ENCODE data around the gene HELT. TPM values are rescaled to one million over a fixed set of nuclear protein-coding genes. Genes with fewer than 3 reads are reported as not detected.
"Not testable (repeated sequence)": the region's sequence is repeated elsewhere in the genome, so short reads cannot be mapped to it uniquely, and the experiment has no call there.

HELT gene
- total RNA-seq, 1 donor from 2014 or later = not detected

DNA sequence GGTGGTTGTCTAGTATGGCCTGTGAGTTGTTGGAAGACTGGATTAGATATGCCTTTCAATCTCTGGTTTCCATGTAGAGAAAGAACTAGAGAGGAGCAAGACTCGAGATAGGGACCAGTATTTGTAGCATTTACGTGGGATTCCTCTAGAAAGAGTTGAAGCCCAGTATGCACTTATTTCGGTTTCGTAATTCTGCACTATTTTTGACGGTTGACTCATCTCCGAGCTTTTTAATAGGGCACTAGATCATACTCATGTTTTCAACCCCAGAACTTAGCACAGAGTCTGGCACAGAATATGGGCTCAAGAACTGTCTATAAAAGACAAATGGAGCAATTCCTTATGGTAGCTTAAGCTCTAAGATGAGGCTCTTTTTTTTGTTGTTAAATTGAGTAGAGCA lies 15.7 kb downstream of the HELT start:
- intact Hi-C loops (cut with micrococcal nuclease) = no loop called here

DNA sequence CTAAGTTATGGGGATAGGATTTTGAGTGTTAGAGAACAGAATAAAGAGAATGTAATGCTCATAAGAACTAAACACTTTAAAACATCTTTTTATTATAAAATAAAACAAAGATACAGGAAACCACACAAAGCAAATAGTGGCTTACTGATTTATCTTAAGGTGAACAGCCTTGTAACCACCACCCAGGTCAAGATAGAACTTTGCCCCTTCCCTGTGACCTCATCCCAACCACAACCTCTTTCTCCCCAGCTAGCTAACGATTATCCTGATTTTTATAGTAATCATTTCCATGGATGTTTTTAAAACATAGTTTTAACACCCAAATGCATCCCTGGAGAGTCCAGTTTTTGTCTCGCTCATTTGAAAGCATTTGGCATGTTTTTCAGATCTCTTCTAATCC lies 17.0 kb downstream of the HELT start:
- intact Hi-C loops (cut with micrococcal nuclease) = loop anchor here (5.0 kb wide), 1 partner anchor 562 kb away; no protein-coding TSS in a partner anchor

DNA sequence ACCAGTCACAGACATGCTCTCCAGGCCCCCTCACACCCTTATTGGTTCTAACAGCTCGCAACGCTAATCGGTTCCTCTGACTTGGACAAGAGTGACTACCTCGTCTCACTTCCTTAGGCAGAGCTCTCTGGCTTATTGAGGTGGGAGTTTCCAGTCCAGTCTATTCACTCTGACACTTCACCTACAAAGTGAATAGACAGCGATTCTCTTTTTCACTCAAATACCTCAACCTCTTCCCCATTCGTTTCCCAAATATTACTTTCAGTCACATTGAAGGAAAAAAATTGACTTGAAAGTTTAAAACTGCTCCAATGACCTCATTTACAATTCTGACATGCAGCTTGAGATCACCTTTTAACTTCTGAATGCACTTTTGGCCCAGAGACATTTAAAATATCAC lies 17.7 kb downstream of the HELT start:
- intact Hi-C loops (cut with micrococcal nuclease) = loop anchor here (5.0 kb wide), 1 partner anchor 561 kb away; no protein-coding TSS in a partner anchor

DNA sequence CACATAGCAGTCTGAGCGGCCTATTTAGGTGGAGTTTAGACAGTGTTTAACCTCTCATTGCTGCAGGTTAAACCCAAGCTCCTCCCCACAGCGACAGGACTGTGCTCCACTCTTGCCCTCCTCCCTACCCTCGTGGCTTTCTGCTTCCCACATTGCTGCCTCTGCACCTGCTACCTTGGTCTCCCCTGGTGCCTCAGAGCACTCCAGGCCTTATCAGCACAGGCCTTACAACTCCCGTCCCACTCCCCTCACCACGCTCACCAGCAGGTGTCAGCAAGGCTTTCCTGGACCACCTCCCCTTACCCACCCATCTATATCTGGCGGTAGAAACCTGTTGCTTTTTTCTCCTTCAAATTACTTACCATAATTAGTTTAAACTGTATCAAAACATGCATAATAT lies 18.6 kb downstream of the HELT start:
- intact Hi-C loops (cut with micrococcal nuclease) = loop anchor here (5.0 kb wide), 1 partner anchor 560 kb away; no protein-coding TSS in a partner anchor

DNA sequence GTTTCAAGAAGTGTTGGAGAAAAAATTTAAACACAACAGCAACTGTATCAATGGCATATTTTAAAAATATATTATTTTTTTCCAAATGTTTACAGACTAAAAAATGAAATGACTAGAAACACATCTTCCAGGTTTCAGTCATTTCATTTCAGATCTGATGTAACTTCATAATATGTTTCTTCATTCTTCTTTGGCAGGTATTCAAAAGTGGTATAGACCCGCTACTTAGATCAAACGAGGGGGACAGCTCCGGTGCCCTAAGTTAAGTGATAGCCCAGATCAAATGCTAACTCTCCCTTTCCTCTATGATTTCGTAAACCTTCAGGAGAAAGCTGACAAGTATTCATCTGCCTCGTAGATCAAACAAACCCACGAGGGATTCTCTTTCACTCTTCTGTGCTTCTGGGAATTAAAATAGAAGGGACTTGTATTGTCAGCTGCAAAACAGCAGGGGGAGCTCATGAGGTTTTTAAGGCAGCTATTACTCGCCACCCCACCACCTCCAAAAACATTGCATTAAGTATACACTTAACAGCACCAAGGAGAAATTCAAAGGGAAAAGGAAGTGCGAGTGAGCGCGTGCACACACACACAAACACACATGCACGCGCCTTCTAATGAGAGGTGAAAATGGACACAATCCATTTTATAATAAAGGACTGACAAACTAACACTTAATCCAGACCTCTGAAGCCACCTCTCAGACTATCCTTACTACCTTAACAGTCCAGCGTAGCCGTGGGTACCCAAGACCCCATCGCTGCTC lies 21.4 kb downstream of the HELT start:
- intact Hi-C loops (cut with micrococcal nuclease) = loop anchor here (1.0 to 5.0 kb wide), 4 partner anchors 57 to 558 kb away; no protein-coding TSS in a partner anchor

DNA sequence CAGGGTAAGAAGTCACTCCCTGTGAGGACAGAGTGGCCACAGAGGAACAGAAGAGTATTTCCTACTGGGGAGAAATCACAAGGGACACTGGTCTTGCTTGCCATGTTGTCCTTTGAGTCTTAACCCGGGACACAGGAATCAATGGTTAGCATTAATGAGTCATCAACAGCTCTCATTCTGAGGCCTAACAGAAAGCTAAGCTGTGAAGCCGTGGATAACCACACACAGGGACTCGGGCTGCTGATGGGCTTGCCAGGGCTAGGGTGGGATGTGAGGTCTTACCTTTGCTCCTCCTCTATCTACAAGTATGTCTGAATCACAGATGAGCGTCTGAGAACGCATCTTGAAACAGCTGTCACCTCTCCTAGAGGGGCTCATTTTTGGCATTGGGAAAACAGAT lies 22.2 kb downstream of the HELT start:
- intact Hi-C loops (cut with micrococcal nuclease) = no loop called here

DNA sequence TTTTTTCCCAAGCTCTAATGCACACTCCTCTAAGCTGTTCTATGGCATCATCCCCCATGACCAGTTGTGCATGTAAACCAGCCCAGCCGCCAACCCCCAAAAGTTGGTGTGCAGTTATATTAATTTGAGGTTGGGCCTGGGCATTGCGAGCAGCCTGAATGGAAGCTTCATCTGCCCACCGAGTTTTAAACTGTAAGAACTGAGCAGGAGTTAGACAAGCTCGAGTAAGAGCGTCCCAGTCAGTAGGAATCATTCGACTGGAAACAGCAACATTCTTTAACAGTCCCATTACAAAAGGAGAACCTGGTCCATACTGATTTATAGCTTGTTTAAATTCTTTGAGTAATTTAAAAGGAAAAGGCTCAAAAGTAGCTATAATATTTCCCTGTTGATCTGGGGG lies 32.0 kb downstream of the HELT start:
- intact Hi-C loops (cut with micrococcal nuclease) = not testable (repeated sequence)

DNA sequence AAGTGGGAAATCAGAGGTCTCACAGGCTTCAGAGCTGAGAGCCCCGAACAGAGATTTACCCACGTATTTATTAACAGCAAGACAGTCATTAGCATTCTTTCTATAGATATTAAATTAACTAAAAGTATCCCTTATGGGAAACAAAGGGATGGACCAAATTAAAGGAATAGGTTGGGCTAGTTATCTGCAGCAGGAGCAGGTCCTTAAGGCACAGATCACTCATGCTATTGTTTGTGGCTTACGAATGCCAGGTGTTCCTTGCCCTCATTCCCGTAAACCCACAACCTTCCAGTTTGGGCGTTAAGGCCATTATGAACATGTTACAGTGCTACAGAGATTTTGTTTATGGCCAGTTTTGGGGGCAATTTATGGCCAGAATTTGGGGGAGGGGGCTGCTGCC lies 33.0 kb downstream of the HELT start:
- intact Hi-C loops (cut with micrococcal nuclease) = not testable (repeated sequence)

DNA sequence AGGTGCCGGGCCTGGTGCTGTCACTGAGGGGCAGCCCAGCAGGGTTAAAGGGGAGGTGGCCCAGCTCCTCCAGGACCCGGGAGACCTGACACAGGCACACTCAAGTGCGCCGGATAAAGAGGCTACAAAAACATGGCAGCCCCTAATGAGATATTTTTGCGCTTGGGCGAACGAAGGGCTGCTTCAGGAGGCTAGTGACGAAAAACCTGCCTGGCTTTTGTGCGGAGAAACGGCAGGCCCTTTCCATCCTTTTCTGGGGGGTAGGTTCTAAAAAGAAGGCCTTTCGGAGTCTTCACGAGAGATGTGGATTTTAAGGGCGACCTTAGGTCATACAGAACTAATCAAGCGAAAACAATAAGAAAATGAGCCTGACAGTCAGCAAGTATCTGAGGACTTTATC lies 35.5 kb downstream of the HELT start:
- intact Hi-C loops (cut with micrococcal nuclease) = no loop called here

DNA sequence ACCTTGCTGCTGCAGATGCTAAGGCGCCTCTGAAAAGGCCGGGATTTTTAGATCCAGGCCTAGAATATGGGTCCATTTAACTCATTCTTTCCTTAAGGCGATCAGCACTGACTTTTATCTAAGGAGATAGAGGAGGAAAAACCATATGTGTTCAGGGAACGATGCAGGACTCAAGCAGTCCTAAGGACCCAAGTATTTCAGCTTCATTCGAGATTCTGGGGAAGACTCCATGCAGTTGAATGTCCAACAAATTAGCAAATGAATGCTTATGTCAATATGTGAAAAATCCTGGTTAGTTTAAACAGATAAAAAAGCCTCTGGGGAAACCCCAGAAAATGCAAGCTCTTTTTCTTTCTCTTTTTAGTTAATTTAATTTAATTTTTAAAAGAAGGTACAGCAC lies 36.0 kb downstream of the HELT start:
- intact Hi-C loops (cut with micrococcal nuclease) = no loop called here

DNA sequence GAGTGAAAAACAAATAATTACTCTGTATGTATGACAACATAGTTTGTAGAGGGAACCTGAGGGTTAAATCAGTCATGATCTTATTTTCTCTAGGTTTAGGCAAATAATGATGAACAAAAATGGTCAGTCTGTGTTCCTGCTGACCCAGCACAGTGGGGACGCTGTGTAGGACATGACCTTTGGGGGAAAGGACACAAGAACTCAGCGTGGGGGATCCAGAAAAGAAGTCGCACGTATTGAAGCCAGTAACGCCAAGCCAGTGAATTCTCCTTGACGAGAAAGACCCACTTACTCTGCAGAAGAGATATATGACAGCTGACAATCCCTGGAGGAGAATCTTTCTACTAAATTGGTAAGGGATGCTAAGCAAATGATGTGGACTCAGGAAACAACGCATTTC lies 36.6 kb downstream of the HELT start:
- intact Hi-C loops (cut with micrococcal nuclease) = no loop called here

DNA sequence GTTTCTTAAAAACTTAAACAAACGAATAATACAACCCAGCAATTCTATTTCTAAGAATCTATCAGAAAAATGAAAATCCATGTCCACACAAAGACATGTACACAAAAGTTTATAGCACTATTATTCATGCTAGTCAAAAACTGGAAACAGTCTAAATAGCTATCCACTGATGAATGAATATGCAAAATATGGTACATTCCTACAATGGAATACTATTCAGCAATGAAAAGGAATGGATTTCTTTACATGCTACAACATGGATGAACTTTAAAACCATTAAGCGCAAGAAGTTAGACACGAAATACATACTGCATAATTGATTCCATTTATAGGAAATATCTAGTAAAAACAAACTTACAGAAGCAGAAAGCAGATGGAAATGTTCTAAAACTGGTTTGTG lies 43.3 kb downstream of the HELT start:
- intact Hi-C loops (cut with micrococcal nuclease) = no loop called here

DNA sequence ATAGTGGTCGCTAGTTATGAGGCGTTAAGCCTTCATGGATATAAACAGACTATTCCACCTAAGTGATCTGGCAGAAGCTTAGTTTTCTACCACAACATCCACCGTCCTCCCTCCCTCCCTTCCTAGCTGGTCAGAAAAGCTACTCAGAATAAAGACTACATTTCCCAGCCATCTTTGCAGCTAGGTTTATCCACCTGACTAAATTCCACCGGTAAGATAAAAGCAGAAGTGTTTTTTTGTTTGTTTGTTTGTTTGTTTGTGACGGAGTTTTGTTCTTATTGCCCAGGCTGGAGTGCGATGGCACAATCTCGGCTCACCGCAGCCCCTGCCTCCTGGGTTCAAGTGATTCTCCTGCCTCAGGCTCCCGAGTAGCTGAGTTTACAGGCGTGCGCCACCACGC lies 44.3 kb downstream of the HELT start:
- intact Hi-C loops (cut with micrococcal nuclease) = no loop called here

DNA sequence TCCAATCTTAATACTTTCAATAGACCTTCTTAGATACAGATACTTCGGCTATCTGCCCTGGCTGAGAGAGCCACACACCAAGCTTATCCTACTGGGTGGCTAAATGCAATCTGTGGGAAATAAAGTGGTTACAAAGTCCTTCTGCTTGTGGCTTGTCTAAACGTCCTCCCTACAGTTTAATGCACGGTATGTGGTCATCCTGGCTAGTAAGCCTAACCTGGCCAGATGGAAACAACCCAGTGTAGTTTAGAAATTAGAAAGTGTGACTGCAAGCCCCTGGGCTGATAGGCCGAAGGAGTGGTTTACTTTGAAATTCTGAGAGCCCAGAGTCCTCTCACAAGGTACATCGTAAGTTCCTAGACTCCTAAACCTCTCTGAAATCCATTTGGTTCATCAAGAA lies 47.9 kb downstream of the HELT start:
- intact Hi-C loops (cut with micrococcal nuclease) = no loop called here

DNA sequence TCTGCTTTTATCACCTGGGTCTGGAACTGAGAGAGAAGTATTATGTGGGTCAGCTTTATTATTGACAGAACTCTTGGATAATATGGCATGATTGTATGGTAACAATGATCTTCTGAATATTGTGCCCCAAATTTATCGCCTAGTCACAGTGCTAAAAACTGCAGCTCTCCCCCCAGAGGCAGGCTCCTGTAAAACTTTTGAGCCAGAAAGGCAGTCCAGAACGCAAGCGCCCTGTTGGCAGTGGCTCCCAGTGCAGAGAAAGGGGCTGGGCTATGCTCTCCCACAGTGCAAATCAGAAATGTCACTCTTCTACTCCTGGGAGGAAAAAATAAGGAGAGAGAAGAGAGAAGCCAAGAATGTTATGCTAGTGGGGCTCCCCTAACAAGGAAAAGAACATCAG lies 50.5 kb downstream of the HELT start:
- intact Hi-C loops (cut with micrococcal nuclease) = no loop called here

Other genes starting within 250 kb of the HELT start
- gene ACSL1, start 192.5 kb upstream of the HELT start, total RNA-seq = 16.1 and 16.5 TPM in 2 replicates
- 2.3 and 2.6 TPM in 2 replicates for gene SLC25A4, start 124.8 kb downstream of the HELT start, total RNA-seq
- 26.7 and 31.6 TPM in 2 replicates for gene CFAP97, start 185.5 kb downstream of the HELT start, total RNA-seq
- gene SNX25, start 191.1 kb downstream of the HELT start, total RNA-seq = 13.3 and 13.5 TPM in 2 replicates

Measured in T-helper 2 cell treated with Interferon-gamma antibody and Interleukin-4, amounts not matched to agents 100 ng/mL and 5 ng/mL, for 36 hours (primary cell).